Bone marrow (tissue), 2 donors: ENCODE results near the gene PXDN.

Experiments used
- DNase-seq, 2 donors: peaks; one replicate each; lab custom pipeline; 2025; lab: John Stamatoyannopoulos, UW

The PXDN gene

DNA sequence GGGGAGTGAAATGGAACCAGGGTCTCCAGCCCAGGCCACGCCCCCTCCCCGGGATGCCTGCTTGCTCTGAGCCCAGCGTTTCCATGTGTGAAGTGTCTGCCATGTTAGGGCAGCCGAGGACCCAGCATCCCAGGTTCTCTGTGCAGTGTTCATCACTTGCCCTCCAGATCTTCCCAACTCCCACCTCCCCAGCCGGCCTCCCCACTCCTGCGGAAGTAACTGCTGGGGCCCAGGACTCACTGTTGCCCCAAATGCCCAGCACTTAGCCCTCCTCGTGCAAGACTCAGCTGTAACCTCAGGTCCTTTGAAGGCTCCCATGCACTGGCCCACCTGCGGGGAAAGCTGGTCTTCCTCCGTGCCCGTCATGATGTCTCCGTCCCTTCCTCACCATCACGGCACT, 9.7 kb upstream of the PXDN start:
- DNase-seq: no peak

DNA sequence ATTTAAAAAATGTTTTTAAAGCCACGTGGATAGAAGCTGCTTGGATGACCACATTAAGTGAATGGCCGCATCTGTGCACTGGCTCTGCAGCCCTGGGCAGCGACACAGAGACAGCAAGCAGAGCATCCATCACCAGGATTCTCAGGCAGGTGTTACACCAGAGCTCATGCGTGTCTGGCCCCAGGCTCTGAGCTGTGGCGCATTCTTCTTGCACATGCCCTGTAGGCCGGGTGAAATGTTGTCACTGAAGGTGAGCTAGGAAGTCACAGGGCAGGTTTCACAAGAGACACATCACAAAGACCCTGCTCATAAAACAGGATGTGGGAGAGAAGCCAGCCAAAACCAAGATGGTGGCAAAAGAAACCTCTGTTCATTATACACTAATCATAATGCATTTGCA, 8.4 kb upstream of the PXDN start:
- no peak for DNase-seq

DNA sequence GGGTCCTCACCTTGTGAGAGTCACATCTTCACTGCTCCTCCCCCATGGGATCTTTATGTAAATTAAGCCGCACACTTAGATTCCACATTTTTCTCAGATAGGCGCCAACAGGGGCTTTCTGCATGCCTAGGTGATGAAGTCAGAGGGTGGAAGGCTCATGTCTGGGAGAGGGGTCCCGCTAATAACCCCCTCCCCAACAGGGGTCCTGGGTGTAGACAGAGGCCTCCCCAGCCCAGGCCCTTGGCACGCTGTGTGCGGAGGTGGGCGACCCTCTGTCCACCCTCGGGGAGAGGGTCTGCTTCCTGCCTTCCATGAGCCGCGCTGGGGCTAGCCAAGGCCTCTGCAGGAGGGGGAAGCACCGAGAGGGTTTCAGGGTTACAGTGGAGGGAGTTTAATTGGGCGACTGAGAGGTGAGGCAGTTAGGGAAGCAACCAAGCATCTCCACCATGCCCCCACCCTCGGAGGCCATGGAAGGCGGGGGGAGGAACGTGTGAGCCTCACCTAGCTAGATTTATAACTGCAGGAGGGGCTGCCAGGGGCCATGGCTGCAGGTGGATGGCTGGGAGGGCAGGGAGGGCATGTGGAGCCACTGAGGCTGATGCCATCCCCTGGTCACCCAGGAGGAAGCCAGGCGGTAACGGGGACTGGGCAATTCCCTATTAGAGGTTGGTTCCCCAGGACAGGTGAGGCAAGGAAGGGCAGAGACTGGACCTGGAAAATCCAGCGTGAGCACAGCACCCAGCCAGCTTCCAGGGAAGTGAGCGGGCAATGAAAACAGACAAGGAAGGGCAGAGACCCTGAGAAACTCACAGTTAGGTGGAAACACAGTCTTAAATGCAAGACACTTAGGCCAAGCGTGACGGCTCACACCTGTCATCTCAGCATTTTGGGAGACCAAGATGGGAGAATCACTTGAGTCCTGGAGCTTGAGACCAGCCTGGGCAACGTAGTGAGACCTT, 7.7 kb upstream of the PXDN start:
- DNase-seq: no peak

DNA sequence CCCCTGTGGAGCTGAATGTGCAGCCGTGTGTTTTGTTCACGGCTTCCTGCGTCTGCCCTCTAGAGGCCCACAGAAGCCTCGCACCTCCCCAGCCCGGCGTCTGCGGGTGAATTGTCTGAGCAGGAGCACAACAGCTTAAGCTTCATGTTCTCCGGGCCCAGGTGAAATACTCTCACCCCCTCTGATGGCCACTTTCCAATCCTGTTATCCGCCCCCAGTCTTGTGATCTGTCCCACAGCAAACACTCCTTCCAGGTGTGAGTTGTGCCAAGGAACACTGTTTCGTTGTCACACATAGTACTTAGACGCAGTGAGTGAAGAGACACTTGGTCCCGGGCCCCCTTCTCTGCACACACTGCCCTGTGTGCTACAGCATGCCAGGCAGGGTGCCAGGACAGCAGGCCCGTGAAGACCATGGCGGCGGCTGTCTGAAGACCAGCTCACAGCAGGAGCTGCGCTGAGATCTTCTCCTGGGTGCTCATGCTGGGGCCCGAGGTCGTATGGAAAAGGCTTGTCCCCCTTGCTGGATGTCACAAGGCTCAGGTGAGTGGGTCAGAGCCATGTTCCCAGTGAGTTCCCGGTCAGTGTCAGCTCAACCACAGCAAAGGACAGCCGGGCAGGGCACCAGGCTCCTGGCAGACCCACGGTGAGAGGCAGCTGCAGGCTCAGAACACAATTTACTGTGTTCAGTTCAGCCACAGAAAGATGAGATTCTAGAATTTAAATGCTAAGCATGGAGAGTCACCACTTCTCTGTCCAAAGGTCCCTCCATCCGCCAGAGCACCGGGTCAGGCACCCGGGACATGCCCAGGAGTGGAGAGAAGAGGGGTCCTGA, 6.8 kb upstream of the PXDN start:
- no peak for DNase-seq

DNA sequence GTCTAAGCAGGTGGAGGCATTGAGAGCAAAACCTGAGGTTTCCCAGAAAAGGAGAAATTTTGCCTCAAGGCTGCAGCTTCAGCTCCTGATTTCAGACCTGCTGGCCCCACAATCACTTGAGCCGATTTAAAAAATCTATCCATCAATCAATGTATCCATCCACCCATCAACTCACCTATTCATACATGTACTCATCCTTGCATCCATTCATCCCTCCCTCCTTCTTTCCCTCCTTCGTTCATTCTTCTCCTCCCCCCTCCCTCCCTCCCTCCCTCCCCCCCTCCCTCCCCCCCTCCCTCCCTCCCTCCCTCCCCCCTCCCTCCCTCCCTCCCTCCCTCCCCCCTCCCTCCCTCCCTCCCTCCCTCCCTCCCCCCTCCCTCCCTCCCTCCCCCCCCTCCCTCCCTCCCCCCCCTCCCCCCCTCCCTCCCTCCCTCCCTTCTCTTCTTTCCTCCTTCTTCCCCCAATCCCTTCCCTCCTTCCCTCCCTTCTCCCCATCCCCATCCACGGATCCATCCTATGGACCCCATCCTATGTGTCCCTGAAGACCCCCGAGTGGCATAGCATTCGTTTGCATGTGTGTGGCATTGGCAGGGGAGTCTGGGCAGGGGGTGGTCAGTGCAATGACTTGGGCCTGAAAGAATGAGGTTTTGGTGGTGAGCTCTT, 6.1 kb upstream of the PXDN start:
- no peak for DNase-seq

DNA sequence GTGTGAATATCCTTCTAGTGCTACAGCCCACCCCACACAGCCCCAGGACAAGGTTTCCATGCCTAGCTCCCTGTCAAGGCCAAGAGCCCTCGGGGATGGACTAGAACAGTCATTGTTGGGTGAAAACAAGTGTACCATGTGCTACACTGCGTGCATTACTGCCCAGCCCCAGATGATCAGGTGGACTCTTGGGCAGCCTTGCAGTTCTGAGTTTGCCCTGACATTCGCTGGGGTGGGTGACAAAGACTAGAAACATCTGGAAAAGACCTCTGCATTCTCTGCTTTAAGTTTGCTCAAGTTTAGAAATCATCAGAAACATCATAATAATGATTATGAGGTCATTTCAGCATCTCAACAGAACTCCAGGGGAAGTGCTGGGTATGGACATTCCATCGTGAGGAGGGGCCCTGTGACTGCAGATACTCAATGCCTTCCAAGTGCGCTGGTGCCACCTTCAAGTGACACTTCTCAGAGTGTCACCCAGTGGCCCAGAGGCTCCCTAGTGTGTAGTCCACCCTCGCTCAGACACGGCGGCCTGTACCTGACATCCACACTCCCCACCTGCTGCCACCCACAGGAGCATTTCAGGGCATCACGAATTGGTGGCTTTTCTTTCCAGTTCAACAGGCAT, 5.3 kb upstream of the PXDN start:
- DNase-seq: no peak

DNA sequence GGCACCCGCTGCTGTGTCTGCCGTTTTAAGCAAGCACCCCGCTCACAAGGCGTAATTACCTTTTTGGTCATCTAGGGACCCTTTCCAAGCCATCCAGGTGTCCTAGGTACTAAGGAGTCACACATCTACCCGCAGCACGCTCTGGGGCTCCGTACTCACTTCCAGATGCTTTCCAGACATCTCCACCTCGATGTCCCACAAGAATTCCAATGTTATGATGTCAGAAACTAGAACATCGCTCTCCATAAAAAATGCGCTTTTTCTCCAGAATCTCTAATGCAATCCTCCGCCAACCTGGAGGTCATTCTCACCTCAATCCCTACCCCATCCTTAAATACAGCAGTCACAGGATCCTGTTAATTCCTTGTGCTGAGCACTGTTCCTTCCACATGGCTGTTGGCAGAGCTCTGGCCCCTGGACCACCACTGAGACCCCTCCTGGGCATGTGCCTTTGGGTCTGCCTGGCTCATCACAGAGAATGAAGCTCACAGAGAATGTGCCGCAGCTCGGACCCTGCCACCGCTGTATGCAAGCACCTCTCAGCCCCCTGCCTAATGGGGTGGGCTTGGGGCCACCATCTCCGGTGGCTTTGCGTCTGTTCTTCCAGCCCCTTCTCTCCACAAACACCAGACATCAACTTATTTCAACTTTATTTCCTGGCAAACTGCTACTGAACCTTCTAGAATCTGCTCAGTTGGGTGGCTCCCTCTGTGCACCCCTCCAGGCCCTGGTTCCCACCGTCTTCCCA, 4.6 kb upstream of the PXDN start:
- DNase-seq: no peak

DNA sequence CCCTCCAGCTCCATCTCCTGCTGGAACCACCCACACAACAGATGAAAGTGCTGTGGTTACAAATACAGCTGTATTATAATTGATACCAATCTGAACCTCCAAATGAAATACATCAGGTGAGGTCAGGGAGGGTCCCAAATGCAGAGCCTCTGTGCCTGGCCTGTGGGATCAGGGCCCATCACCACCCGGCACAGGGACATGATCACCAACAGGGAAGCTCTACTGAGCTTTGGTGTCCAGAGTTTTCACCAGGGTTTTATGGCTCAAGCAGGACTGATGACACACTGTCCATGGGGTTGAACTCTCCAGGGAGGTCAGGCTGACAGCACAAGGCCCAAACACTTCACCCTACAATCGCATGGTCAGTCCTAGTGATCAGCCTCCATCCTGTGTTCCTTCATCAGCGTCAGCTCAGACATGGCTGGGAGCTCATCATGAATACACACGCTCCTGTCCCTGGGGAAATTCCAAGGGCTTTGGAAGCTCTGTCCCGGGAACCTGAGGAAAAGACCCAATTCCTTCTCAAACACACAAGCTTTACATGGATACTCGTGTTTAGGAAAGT, 3.9 kb upstream of the PXDN start:
- no peak for DNase-seq

DNA sequence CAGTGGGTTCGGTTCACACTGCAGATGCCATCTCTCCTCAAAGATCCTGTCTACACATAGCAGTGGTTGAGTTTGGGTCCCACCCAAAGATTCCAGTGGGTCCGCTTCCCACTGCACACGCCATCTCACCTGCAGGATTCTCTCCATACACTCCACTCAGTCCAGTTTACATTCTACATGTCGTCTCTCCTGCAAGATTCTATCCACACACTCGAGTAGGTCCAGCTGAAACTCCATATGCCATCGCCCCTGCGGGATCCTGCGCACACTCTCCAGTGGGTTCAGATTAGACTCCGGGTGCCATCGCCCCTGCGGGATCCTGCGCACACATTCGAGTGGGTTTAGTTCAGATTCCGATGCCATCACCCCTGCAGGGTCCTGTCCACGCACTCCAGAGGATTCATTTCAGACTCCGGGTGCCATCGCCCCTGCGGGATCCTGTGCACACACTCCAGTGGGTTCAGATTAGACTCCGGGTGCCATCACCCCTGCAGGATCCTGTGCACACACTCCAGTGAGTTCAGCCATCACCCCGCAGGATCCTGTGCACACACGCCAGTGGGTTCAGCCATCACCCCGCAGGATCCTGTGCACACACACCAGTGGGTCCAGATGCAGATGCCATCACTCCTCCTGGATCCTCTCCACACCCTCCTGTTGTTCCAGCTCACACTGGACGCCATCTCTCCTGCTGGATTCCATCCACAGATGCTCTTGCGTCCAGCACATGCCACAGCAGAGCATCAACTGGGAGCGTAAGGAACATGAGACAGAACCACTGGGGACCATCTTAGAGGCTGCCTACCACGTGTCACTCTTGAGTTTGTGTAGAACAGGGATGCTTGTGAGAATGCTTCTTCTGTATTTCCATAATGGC, 3.0 kb upstream of the PXDN start:
- DNase-seq: no peak

DNA sequence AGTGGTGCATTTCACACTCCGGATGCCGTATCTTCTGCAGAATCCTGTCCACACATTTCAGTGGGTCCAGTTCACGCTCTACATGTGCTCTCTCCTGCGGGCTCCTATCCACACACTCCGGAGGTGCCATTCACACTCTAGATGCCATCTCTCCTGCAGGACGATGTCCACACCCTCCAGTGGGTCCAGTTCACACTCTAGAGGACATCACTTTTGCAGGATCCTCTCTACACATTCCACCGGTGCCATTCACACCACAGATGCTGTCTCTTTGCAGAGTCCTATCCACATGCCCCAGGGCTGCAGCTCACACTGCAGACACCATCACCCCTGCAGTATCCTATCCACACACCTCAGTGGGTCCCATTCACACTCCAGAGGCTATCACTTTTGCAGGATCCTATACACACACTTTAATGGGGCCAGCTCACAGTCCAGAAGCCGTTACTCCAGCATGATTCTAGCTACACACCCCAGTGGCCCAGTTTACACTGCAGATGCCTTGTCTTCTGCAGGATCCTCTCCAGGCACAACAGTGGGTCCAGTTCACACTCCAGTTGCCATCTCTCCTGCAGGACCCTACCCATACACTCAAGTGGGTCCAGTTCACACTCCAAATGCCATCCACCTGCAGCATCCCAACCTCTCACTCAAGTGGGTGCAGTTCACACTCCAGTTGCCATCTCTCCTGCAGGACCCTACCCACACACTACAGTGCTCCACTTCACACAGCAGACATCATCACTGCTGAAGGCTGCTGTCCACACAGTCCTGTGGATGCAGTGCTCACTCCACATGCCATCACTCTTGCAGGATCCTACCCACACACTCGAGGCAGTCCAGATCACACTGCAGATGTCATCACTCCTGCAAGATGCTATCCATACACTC, 2.1 kb upstream of the PXDN start:
- DNase-seq: no peak

DNA sequence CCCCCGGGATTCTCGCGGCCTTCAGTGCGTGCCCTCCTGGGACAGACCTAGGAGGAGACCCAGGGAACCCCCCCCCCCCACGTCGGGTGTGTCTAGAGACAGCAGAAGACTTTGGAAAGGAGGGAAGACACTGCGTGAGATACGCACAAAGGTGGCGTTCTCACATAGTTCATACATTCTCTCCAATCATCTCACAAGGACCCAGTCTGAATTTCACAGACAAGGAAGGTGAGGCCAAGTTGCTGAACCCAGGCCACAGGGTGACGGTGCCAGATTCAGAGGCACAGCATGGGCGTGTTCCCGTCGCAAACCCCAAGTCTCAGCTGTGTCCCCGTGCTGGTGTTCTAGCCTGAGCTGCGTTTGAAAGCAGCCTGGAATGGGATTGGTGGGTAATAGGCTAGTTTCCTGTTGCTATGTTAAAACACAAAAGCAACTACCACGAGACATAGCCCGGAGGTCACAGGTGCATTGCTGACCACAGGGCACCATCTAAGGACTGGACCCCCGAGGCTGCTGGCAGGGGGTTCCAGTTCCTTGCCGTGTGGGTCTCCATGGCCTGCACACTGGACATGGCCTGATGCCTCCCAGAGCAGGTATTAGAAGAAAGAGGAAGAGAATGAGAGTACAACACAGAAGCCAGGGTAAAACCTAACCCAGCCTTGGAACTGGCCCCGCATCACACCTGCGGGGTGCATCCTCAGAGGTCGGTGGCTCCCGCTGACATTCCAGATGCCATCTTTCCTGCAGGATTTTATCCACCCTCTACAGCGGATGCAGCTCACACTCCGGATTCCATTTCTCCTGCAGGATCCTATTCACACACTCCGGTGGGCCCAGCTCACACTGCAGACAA, 1.1 kb upstream of the PXDN start:
- no peak for DNase-seq

DNA sequence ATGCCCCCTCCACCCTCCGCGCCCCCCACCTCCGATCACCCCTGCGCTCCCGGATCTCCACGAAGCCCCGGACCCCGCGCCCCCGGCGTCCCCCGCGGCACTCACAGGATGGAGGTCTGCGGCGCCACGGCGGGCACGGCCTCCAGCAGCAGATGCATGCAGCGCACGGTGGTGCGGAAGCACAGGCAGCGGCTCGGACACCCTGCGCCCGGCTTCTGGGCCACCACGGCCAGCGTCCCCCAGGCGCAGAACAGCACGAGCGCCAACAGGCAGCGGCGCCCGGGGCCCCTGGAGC, 217 bp downstream of the PXDN start:
- DNase-seq: no peak

DNA sequence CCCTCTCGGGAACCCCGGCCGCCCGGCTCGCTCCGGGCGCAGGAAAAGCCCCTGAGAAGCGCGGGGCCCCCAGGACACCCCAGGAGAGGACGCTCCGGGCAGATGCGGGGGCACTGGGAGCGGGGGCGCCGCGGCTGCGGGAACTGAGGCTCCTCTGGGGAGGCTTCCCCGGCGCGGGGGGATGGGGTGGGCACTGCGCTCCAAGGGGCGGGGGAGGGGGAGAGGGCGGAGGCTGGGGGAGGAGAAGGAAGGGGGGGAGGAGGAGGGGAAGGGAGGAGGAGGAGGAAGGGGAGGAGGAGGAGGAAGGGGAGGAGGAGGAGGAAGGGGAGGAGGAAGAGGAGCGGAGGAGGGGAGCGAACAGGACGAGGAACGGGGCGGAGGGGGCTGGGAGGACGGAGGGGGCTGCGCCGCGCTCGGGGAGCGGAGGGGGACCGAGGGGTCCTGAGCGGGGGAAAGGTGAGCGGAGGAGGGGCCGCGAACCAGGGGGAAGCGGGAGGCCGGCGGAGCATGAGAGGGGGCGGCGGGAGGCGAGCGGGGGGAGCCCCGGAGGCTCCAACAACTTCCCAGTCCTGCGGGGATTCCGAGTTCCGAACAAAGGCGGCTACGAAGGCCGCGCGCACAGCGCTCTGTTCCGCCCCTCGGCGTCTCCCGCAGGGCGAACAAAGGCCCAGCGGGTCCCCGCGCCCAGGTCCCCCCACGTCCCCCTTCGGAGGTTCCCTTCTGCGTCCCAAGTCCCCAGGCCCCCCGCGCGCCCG, 742 bp downstream of the PXDN start:
- DNase-seq: no peak

DNA sequence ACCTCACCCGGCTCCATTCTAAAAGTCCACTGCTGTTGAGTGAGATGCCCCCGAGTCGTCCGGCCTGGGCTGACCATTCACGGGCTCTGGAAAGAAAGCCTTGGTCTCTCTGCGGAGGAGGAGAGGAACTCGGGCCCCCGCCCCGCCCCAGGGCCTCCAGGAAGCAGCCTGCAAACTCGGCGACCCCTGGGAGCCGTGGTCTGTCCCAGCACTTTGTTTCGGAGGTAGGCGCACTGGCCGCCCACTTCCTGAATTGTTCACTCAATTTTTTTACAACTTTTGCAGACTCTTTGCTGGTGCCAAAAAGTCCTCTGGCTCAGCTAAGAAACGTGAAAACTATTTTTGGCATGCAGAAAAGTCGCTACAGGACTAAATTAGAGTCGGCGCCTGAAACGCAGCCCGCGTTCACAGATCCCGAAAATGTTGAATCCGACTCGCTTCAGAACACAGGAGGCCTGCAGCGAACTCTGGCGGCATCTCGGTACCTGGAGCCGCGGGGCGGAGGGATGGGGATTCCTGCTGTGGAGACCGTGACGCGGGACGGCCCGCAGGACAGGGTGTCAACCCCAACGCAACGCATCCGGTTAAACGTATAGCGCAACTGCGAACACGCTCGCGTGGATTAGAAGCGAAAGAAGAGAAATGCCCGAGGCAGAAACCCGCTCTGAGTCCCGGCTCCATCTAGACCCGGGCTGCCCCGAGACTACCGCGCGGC, 1.5 kb downstream of the PXDN start:
- no peak for DNase-seq

DNA sequence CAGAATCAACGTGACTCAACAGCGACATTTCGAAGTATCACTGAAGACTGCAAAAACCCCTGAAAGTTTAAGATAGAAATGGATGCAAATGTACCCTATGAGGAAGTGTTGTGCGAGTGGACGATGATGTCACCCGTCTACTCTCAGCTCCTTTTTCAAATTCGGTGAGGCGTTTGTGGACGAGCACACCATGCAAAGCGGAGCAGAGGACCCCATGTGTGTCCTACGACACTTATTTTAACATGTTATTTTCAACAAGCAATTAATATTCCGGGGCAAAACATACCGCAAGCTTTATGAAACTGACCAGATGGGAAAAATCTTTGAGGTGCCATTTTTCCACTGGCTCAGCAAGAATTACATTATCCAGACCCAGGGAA, 2.0 kb downstream of the PXDN start:
- DNase-seq: no peak

DNA sequence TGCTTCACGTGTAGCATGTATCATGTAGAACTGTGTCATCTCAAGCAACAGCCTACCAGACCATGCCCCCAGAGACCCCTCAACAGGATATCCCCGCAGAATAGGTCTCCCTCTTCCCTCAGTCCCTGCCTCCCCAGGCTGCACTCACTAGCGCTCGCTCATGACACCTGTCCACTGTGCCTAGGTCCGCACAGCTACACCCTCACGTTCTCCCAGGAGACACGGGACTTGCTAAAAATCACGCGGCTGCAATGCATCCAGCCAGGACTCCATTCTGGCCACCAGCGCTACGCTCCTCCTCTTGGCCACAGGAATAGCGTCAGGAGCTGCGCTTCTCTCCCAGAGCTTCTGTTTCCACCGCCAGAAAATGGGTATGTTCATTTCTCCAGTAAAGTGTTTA, 2.5 kb downstream of the PXDN start:
- no peak for DNase-seq
